Mesothelial cell of epicardium (in vitro differentiated cells): ENCODE results near the gene ROGDI. TPM values are rescaled to one million over a fixed set of nuclear protein-coding genes. Genes with fewer than 3 reads are reported as not detected.
A peak's percentile ranks its signal among the peaks of the same experiment; 100 is the strongest.

Experiments
- DNase-seq, 2 experiments: peaks; one replicate each; pipeline ENCODE4 v3.0.0; 2021; ENCODE audit warnings: low spot score in 2 of 2; ENCODE audit not compliant: unreplicated experiment in 2 of 2
- H3K27ac Mint-ChIP-seq: 2 replicates; pipeline ENCODE4 v1.8.0; 2021; ENCODE audit warnings: mixed read lengths
- H3K27me3 Mint-ChIP-seq: 2 replicates; pipeline ENCODE4 v1.8.0; 2021; ENCODE audit warnings: low read depth, mixed read lengths
- H3K36me3 Mint-ChIP-seq: 2 replicates; pipeline ENCODE4 v1.8.0; 2021; ENCODE audit warnings: mixed read lengths
- H3K4me1 Mint-ChIP-seq: 2 replicates; pipeline ENCODE4 v1.8.0; 2021; ENCODE audit warnings: mixed read lengths
- H3K4me3 Mint-ChIP-seq: 2 replicates; pipeline ENCODE4 v1.8.0; 2021; ENCODE audit warnings: mild to moderate bottlenecking, moderate library complexity, mixed read lengths
- H3K9me3 Mint-ChIP-seq: 2 replicates; pipeline ENCODE4 v1.8.0; 2021; ENCODE audit warnings: mixed read lengths
- total RNA-seq: library from RNA; stranded (reverse); gene quantifications from 3 replicates; pipeline ENCODE4 v1.2.1, GENCODE V29; 2021
- TF ChIP-seq, protein P1 (sequence below): fragments of 200-600 bp; sonication (generic); IDR thresholded peaks from one replicate; pipeline ENCODE4 v1.5.0; 2021; ENCODE audit warnings: antibody characterized with exemption; ENCODE audit not compliant: unreplicated experiment

Gene ROGDI
- total RNA-seq, 1 donor from 2014 or later = 61.8 TPM

DNA sequence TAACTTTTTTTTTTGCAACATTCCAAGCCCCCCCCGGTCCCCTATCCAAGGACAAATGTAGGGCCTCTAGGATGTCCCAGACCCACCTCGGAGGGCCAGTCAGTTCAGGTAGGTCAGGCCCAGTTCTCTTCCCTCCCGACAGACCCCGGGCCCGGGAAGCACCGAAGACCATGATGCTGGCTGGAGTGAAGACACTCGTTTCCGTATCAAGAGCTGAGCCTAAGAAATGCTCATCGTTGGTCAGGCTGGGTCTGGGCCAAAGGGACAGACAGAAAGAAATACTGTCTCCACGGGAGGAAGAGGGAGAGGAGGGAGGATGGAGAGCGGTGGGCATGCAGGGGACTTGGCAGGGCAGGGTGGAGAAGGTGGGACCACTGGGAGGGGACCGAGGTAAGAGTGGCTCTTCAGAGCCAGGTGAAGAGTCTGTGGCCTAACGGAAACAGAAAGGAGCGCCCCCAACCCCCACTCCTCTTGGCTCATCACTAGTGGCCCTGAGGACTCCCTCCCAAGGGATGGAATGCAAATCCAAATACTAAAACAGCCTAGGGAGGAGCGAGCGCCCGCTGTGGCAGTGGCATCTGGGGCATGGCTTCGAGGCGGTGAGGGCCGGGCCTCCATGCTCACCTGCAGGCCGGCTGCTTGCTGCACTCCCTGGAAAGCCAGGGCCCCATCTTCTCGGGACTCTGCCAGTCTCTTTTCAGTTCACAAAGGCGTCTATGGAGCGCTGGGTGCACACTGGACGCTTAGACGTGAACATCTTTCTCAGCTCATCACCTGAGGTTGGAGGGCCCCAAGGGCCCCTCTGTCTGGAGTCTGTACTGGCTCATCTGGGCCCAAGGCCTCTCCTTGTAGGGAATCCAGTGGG is 1.7 kb upstream of the ROGDI start:
- DNase-seq = no peak
- Mint-ChIP-seq H3K4me3 (peak overlapping the region; percentile 79), H3K36me3 (peaks cover 18% of the 10 kb centered on the region), H3K9me3 (no peaks in the 10 kb centered on the region), H3K27ac (peak overlapping the region; percentile 93), H3K27me3 (no peaks in the 10 kb centered on the region), H3K4me1 (peaks cover 33% of the 10 kb centered on the region)
- TF ChIP-seq, protein P1, sequence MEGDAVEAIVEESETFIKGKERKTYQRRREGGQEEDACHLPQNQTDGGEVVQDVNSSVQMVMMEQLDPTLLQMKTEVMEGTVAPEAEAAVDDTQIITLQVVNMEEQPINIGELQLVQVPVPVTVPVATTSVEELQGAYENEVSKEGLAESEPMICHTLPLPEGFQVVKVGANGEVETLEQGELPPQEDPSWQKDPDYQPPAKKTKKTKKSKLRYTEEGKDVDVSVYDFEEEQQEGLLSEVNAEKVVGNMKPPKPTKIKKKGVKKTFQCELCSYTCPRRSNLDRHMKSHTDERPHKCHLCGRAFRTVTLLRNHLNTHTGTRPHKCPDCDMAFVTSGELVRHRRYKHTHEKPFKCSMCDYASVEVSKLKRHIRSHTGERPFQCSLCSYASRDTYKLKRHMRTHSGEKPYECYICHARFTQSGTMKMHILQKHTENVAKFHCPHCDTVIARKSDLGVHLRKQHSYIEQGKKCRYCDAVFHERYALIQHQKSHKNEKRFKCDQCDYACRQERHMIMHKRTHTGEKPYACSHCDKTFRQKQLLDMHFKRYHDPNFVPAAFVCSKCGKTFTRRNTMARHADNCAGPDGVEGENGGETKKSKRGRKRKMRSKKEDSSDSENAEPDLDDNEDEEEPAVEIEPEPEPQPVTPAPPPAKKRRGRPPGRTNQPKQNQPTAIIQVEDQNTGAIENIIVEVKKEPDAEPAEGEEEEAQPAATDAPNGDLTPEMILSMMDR = no peak

DNA sequence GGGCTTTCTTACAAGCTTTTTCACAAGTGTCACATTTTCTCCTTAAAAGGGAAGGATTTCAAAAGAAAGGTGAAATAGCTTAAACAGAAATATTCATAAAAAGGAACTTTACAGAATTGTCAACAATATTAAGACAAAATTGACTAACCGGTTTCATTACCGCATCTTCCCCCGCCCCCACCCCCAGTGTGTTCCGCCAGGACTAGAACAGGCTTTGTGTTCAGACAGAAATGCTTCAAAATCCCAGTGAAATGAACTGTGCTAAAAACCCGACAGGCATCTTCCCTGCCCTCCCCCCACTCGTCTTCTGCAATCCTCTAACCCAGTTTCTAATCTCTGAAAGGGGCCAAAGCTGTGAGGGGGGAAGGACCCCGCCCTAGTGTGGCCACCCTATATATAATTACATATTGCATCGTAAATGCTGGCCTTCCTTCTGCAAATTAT is 990 bp upstream of the ROGDI start:
- Mint-ChIP-seq H3K27me3 (no peaks in the 10 kb centered on the region), H3K36me3 (peaks cover 17% of the 10 kb centered on the region), H3K9me3 (no peaks in the 10 kb centered on the region), H3K4me1 (peaks cover 33% of the 10 kb centered on the region), H3K27ac (peak overlapping the region; percentile 93), H3K4me3 (peak overlapping the region; percentile 79)
- TF ChIP-seq, protein P1 = no peak
- no peak for DNase-seq

DNA sequence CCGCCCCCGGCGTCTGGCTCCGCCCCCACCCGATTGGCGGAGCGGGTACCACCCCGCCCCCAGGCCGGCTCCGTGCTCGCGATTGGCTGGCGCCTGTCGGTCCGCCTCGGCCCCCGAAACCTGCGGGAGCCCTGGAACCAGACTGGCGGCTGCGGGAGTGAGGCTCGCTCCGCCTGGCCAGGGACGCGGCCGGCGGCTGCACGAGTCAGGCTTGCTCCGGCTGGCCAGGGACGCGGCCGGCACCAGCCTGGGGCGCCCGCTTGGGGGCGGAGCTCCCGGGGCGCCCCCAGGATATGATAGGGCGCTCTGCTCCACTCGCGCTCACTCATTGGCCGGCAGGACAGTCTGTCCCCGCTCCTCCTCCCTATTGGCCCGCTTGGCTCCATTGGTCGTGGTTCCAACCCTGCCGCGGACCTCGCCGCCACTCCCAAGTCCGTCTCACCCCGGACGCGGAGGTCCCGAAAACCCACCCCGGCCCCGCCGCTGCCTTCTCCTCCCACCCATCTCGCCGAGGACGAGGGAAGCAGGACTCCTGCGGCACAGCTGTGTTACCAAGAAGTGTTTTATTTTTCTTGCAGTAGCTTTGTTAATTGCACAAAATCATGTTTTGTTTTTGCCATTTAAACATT is 340 bp upstream of the ROGDI start:
- Mint-ChIP-seq H3K4me3 (peak overlapping the region; percentile 79), H3K9me3 (no peaks in the 10 kb centered on the region), H3K27me3 (no peaks in the 10 kb centered on the region), H3K4me1 (peaks cover 33% of the 10 kb centered on the region), H3K27ac (peak overlapping the region; percentile 93), H3K36me3 (peaks cover 17% of the 10 kb centered on the region)
- TF ChIP-seq, protein P1 = peak; percentile 46
- DNase-seq = peak; percentile 87 to 92

- no peaks in the 10 kb centered on the region for H3K27me3 Mint-ChIP-seq
- H3K4me3 Mint-ChIP-seq = peak overlapping the region; percentile 84
- DNase-seq = no peak
Observed at GRCh38 chr16:4801051-4801961, 1.1 kb downstream of the ROGDI start.

More at GRCh38 chr16:4801051-4801961, 1.1 kb downstream of the ROGDI start:
- peaks cover 33% of the 10 kb centered on the region for H3K4me1 Mint-ChIP-seq
- H3K9me3 Mint-ChIP-seq = no peaks in the 10 kb centered on the region
- peak overlapping the region; percentile 90 for H3K27ac Mint-ChIP-seq
- TF ChIP-seq, protein P1 = no peak
- peaks cover 11% of the 10 kb centered on the region for H3K36me3 Mint-ChIP-seq
